MM.1S (cell line): ENCODE results near the gene HEATR5A.

ENCODE experiments used
- DNase-seq: peaks from one replicate; pipeline ENCODE4 v3.0.0-alpha.2; 2015
- H2AFZ ChIP-seq: fragments of 300-600 bp; sonication (generic); 2 replicates; pipeline ENCODE4 v1.6.0; 2016; ENCODE audit warnings: antibody characterized with exemption, low read length
- H3F3A ChIP-seq: fragments of 300-600 bp; sonication (generic); 2 replicates; pipeline ENCODE4 v1.6.1; 2016; ENCODE audit warnings: mild to moderate bottlenecking, antibody characterized with exemption, low read length, moderate library complexity, mixed read lengths; ENCODE audit not compliant: insufficient read depth
- H3K27ac ChIP-seq: fragments of 300-600 bp; sonication (generic); 2 replicates; pipeline ENCODE4 v1.5.1; 2016; ENCODE audit warnings: mild to moderate bottlenecking, low read length
- H3K27me3 ChIP-seq: fragments of 300-600 bp; sonication (generic); replicated peaks from 2 replicates; pipeline ENCODE4 v1.6.0; 2016; ENCODE audit warnings: low read length; ENCODE audit not compliant: insufficient read depth
- H3K36me3 ChIP-seq: fragments of 300-600 bp; sonication (generic); replicated peaks from 2 replicates; pipeline ENCODE4 v1.6.1; 2016; ENCODE audit warnings: mild to moderate bottlenecking, low read length, mixed read lengths; ENCODE audit not compliant: insufficient read depth
- H3K4me1 ChIP-seq: fragments of 300-600 bp; sonication (generic); 2 replicates; pipeline ENCODE4 v1.6.1; 2016; ENCODE audit warnings: low read length, mixed read lengths
- H3K4me2 ChIP-seq: fragments of 300-600 bp; sonication (generic); 2 replicates; pipeline ENCODE4 v1.6.0; 2016; ENCODE audit warnings: low read depth, low read length
- H3K4me3 ChIP-seq: fragments of 300-600 bp; sonication (generic); 2 replicates; pipeline ENCODE4 v1.5.1; 2016; ENCODE audit warnings: low read length, mixed read lengths
- H3K79me2 ChIP-seq: fragments of 300-600 bp; sonication (generic); 2 replicates; pipeline ENCODE4 v1.6.1; 2016; ENCODE audit warnings: mixed run types, low read length, mixed read lengths
- H3K9ac ChIP-seq: fragments of 300-600 bp; sonication (generic); 2 replicates; pipeline ENCODE4 v1.6.1; 2016; ENCODE audit warnings: low read length, mixed read lengths
- H3K9me2 ChIP-seq: fragments of 300-600 bp; sonication (generic); replicated peaks from 2 replicates; pipeline ENCODE4 v1.6.1; 2016; ENCODE audit warnings: mild to moderate bottlenecking, low read length, mixed read lengths; ENCODE audit not compliant: insufficient read depth
- H3K9me3 ChIP-seq: fragments of 300-600 bp; sonication (generic); replicated peaks from 2 replicates; pipeline ENCODE4 v1.6.1; 2016; ENCODE audit warnings: mild to moderate bottlenecking, low read length, mixed read lengths; ENCODE audit not compliant: insufficient read depth
- H4K20me1 ChIP-seq: fragments of 300-600 bp; sonication (generic); 2 replicates; pipeline ENCODE4 v1.6.1; 2016; ENCODE audit warnings: mild to moderate bottlenecking, low read length, moderate library complexity, mixed read lengths; ENCODE audit not compliant: insufficient read depth
- CTCF ChIP-seq: fragments of 300-600 bp; sonication (generic); IDR thresholded peaks from 2 replicates; pipeline ENCODE4 v1.5.1; 2016; ENCODE audit warnings: antibody characterized with exemption, low read length, mixed read lengths
- EZH2 ChIP-seq: fragments of 300-600 bp; sonication (generic); optimal IDR thresholded peaks from 2 replicates; pipeline ENCODE3; 2017; ENCODE audit warnings: low read depth, mild to moderate bottlenecking, antibody characterized with exemption, low read length, mixed read lengths
- EZH2phosphoT487 ChIP-seq: fragments of 300-600 bp; sonication (generic); IDR thresholded peaks from 2 replicates; pipeline ENCODE4 v1.6.1; 2018; ENCODE audit warnings: antibody characterized with exemption, low read length

Gene HEATR5A

GRCh38 chr14:31425905-31426304, 5.6 kb upstream of the HEATR5A start:
- Histone ChIP-seq H3K9me2 (no peaks in the 10 kb centered on the region), H4K20me1 (no peaks in the 10 kb centered on the region), H3K9me3 (no peaks in the 10 kb centered on the region), H3K4me2 (no peak overlapping the region), H3K4me3 (no peak overlapping the region), H3K79me2 (no peaks in the 10 kb centered on the region), H3F3A (0 out of 2 replicates have a peak, but pooled peaks cover 4% of the 10 kb centered on the region), H3K9ac (no peak overlapping the region), H3K27me3 (no peaks in the 10 kb centered on the region), H3K27ac (no peak overlapping the region), H3K36me3 (no peaks in the 10 kb centered on the region), H2AFZ (no peak overlapping the region), H3K4me1 (no peaks in the 10 kb centered on the region)
- no peak for TF ChIP-seq CTCF
- DNase-seq, result no peak

- Histone ChIP-seq H3F3A (peaks cover 11% of the 10 kb centered on the region; the same call in 1 of the 2 replicates), H3K4me1 (no peaks in the 10 kb centered on the region), H3K36me3 (no peaks in the 10 kb centered on the region), H3K27me3 (no peaks in the 10 kb centered on the region), H3K4me3 (peak overlapping the region; percentile 49; the same call in 1 of the 2 replicates), H3K9me2 (no peaks in the 10 kb centered on the region), H3K9me3 (no peaks in the 10 kb centered on the region), H3K4me2 (peak overlapping the region; percentile 76), H2AFZ (peak overlapping the region; percentile 65), H3K79me2 (peaks cover 18% of the 10 kb centered on the region), H3K27ac (peak overlapping the region; percentile 84), H4K20me1 (no peaks in the 10 kb centered on the region), H3K9ac (peak overlapping the region; percentile 67)
- DNase-seq, result no peak
- TF ChIP-seq EZH2 (no peak), CTCF (no peak), EZH2phosphoT487 (no peak)
These were observed 850 bp upstream of the HEATR5A start for GRCh38 chr14:31421200-31421599.

GRCh38 chr14:31419967-31420318, 407 bp downstream of the HEATR5A start:
- peak overlapping the region; percentile 66 for H3K4me2 ChIP-seq
- H3K9me3 ChIP-seq, result no peaks in the 10 kb centered on the region
- no peak for TF ChIP-seq CTCF
- TF ChIP-seq EZH2phosphoT487, result no peak
- no peak for TF ChIP-seq EZH2
- H3K9ac ChIP-seq, result peak overlapping the region; percentile 57; the same call in 1 of the 2 replicates
- no peaks in the 10 kb centered on the region for H4K20me1 ChIP-seq
- H2AFZ ChIP-seq, result peak overlapping the region; percentile 69
- H3F3A ChIP-seq, result peaks cover 11% of the 10 kb centered on the region; the same call in 1 of the 2 replicates
- H3K36me3 ChIP-seq, result no peaks in the 10 kb centered on the region
- H3K9me2 ChIP-seq, result no peaks in the 10 kb centered on the region
- H3K4me3 ChIP-seq, result peak overlapping the region; percentile 79
- DNase-seq, result peak; percentile 33
- no peaks in the 10 kb centered on the region for H3K4me1 ChIP-seq
- H3K27ac ChIP-seq, result peak overlapping the region; percentile 31; the same call in 1 of the 2 replicates
- H3K79me2 ChIP-seq, result peaks cover 18% of the 10 kb centered on the region
- no peaks in the 10 kb centered on the region for H3K27me3 ChIP-seq
